ENCODE results near the gene ATP6V1G3.

DNA sequence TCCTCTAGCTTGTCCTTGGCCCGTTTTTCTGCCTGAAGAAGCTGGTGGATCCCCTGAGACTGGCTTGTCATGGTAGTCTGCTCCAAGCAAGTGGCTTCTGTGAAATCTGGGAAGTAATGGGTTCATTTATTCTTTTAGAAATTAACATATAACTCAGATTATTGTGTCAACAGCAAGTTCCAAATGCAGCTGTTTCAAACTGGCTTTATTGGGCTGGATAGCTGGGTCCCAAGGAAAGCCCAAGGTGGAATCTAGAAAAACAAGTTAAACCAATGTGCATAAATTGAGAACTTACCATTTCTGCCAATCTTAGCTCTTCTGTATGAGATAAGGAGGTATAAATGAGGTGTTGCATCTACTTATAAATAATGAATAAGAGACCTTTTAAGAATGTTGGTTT lies at the start of gene ATP6V1G3:
- no peak for TF ChIP-seq POLR2A (IDR thresholded peaks at IDR 0.05)
- TF ChIP-seq, protein P1, sequence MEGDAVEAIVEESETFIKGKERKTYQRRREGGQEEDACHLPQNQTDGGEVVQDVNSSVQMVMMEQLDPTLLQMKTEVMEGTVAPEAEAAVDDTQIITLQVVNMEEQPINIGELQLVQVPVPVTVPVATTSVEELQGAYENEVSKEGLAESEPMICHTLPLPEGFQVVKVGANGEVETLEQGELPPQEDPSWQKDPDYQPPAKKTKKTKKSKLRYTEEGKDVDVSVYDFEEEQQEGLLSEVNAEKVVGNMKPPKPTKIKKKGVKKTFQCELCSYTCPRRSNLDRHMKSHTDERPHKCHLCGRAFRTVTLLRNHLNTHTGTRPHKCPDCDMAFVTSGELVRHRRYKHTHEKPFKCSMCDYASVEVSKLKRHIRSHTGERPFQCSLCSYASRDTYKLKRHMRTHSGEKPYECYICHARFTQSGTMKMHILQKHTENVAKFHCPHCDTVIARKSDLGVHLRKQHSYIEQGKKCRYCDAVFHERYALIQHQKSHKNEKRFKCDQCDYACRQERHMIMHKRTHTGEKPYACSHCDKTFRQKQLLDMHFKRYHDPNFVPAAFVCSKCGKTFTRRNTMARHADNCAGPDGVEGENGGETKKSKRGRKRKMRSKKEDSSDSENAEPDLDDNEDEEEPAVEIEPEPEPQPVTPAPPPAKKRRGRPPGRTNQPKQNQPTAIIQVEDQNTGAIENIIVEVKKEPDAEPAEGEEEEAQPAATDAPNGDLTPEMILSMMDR (IDR thresholded peaks at IDR 0.05): no peak
